ENCODE data around the gene IFNK. TPM values are rescaled to one million over a fixed set of nuclear protein-coding genes. Genes with fewer than 3 reads are reported as not detected.

Gene IFNK
- not detected in 2 replicates for polyA plus RNA-seq (2011; rRNA removed)
- not detected in 2 replicates for polyA plus RNA-seq (2012; cell fraction: cytosol; rRNA removed)
- not detected in 2 replicates for polyA plus RNA-seq (2012; cell fraction: nucleus; rRNA removed)
- not detected in 3 replicates for polyA plus RNA-seq (2017; fragmentation: RNase III; extraction: RNeasy Plus Mini Kit Qiagen cat#74134 plus additional on column Dnase treatment)
- not detected in 2 replicates for polyA minus RNA-seq (2011; rRNA and poly(A)+ RNA removed)

DNA sequence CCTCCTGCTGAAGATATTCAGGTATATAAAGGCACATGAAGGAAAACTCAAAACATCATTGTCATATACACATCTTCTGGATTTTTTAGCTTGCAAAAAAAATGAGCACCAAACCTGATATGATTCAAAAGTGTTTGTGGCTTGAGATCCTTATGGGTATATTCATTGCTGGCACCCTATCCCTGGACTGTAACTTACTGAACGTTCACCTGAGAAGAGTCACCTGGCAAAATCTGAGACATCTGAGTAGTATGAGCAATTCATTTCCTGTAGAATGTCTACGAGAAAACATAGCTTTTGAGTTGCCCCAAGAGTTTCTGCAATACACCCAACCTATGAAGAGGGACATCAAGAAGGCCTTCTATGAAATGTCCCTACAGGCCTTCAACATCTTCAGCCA, at the start of gene IFNK:
Gene IFNK, plus strand, starts transcription at position 55 of the 400 bp plus-strand sequence. Its CDS starts 47 bp downstream, at position 102.
- FAIRE-seq (no peak), ATAC-seq (no peak), DNase-seq (ENCODE audit: low read depth in 1 of 2, low spot score in 1 of 2) (no peak)
- Histone ChIP-seq H3K4me1 (peaks cover 18% of the 10 kb centered on the region), H3K4me2 (no peak within 1 kb of the TSS), H3K27ac (no peak within 1 kb of the TSS), H3K9me3 (no peaks in the 10 kb centered on the region), H3K4me3 (no peak within 1 kb of the TSS)
- ChIA-PET CTCF (interaction anchor here (0.7 to 1.9 kb wide), 4 partner anchors 23 to 191 kb away, joined by 3 to 12 read pairs (median 4); no protein-coding TSS in a partner anchor), POLR2A (no interaction called here)
- 65% methylated on average over 2 of the region's 2 CpGs for WGBS (ENCODE audit: missing lambda C conversion rate)
- TF ChIP-seq E2F6 (IDR thresholded peaks at IDR 0.05; ENCODE audit: borderline replicate concordance, low read depth) (no peak), PHF8 (IDR thresholded peaks at IDR 0.05; ENCODE audit: borderline replicate concordance, low read depth) (no peak), HOXA7 (CRISPR knock-in tag; IDR thresholded peaks at IDR 0.05) (no peak), SREBF2 (IDR thresholded peaks at IDR 0.05) (no peak), RNF2 (IDR thresholded peaks at IDR 0.05; ENCODE audit: borderline replicate concordance, low read depth) (no peak), TP53 (CRISPR knock-in tag; IDR thresholded peaks at IDR 0.05) (no peak), ZC3H11A (IDR thresholded peaks at IDR 0.05) (no peak), JUN (IDR thresholded peaks at IDR 0.05) (no peak), KDM5A (IDR thresholded peaks at IDR 0.05) (no peak), POLR2A (IDR thresholded peaks at IDR 0.05; ENCODE audit: low read length) (no peak), CHD4 (IDR thresholded peaks at IDR 0.05; ENCODE audit: borderline replicate concordance) (no peak), HOXB13 (CRISPR knock-in tag; IDR thresholded peaks at IDR 0.05; ENCODE audit: low read depth) (no peak), ZFP36 (IDR thresholded peaks at IDR 0.05; ENCODE audit: borderline replicate concordance, partially characterized antibody) (no peak), RCOR1 (IDR thresholded peaks at IDR 0.05; ENCODE audit: low read depth, low read length) (no peak), HEYL (CRISPR knock-in tag; IDR thresholded peaks at IDR 0.05) (no peak)

DNA sequence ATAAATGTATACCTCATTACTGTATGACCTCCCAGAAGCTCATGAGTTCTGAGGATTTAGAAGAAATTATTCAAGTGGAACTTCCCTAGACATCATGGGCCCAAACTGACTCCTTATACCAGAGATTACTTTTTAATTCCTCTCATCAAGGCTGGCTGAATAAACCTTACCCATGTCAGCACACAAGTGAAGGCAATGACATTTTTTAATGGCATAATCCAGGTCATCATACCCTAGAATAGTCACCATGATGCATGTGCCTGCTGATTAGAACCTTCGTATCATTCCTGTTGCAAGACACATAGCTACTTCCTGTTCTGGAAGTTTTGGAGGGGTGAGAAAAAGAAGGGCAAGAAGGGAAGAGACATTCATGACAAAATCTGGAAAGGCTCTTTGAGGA, 49.8 kb upstream of the IFNK start:
- no peaks in the 10 kb centered on the region for H3K4me1 ChIP-seq
- H3K4me3 ChIP-seq: no peak overlapping the region
- TF ChIP-seq GATA3 (IDR thresholded peaks at IDR 0.05; ENCODE audit: borderline replicate concordance): no peak
- TF ChIP-seq ZNF302 (CRISPR knock-in tag; IDR thresholded peaks at IDR 0.05): no peak
- no peak for TF ChIP-seq KDM5A (IDR thresholded peaks at IDR 0.05)
- TF ChIP-seq PHF8 (IDR thresholded peaks at IDR 0.05; ENCODE audit: borderline replicate concordance, low read depth): no peak
- TF ChIP-seq NFE2L2 (conservative IDR thresholded peaks at IDR 0.05; ENCODE audit: low read length): no peak
- no peak for TF ChIP-seq EHF (CRISPR knock-in tag; IDR thresholded peaks at IDR 0.05)
- TF ChIP-seq, protein P1, sequence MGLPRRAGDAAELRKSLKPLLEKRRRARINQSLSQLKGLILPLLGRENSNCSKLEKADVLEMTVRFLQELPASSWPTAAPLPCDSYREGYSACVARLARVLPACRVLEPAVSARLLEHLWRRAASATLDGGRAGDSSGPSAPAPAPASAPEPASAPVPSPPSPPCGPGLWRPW (IDR thresholded peaks at IDR 0.05): no peak
- no peak for TF ChIP-seq USF2 (IDR thresholded peaks at IDR 0.05)
- no peak for TF ChIP-seq FOSL2 (IDR thresholded peaks at IDR 0.05)
- no peak for TF ChIP-seq FOSL2 (CRISPR knock-in tag; IDR thresholded peaks at IDR 0.05)
- TF ChIP-seq CHD2 (IDR thresholded peaks at IDR 0.05; ENCODE audit: low read length, partially characterized antibody): no peak
- no peak for TF ChIP-seq MYC (IDR thresholded peaks at IDR 0.05; ENCODE audit: borderline replicate concordance, low read length)
- TF ChIP-seq BCL3 (IDR thresholded peaks at IDR 0.05): no peak
- no peak for TF ChIP-seq JUNB (IDR thresholded peaks at IDR 0.05)
- no peak for TF ChIP-seq ESRRA (IDR thresholded peaks at IDR 0.05; ENCODE audit: borderline replicate concordance, low read length)
- no peak for TF ChIP-seq CHD4 (IDR thresholded peaks at IDR 0.05; ENCODE audit: borderline replicate concordance)
- no peak for TF ChIP-seq HDAC2 (IDR thresholded peaks at IDR 0.05)
- no peak for TF ChIP-seq SREBF2 (IDR thresholded peaks at IDR 0.05)
- no peak for TF ChIP-seq RCOR1 (IDR thresholded peaks at IDR 0.05; ENCODE audit: low read depth, low read length)
- no peak for DNase-seq (ENCODE audit: low read depth in 1 of 2, low spot score in 1 of 2)
- WGBS (ENCODE audit: missing lambda C conversion rate): 80% methylated on average over 1 of the region's 1 CpG
- H3K9me3 ChIP-seq: peaks cover 3% of the 10 kb centered on the region; the same call in 1 of the 3 replicates
- no peak overlapping the region for H3K4me2 ChIP-seq
- ChIA-PET POLR2A (no interaction called here), CTCF (interaction anchor here (1.1 to 2.7 kb wide), 4 partner anchors 11 to 74 kb away, joined by 3 to 15 read pairs (median 5); no protein-coding TSS in a partner anchor)
- FAIRE-seq: no peak
- no peak overlapping the region for H3K27ac ChIP-seq
- ATAC-seq: no peak
